K562 (cell line): Measurements from ENCODE around the gene SAMD3. TPM values are rescaled to one million over a fixed set of nuclear protein-coding genes. Genes with fewer than 3 reads are reported as not detected.

Experiments
- ATAC-seq: fragments of 200-7000 bp; cut with Tn5 transposase; 3 replicates; pipeline ENCODE4 v1.9.1; 2020; ENCODE audit warnings: moderate library complexity
- BruUV-seq: library from RNA; stranded (reverse); fragments of 400-500 nt; replicated peaks from 2 replicates; lab custom pipeline; 2021; lab: Mats Ljungman, UMichigan
- CTCF ChIA-PET: fragments of 300-600 bp; formaldehyde crosslinking; extraction: SDS; loops from one replicate; lab custom pipeline; 2021; ENCODE audit warnings: low intra/inter-chr PET ratio; lab: Yijun Ruan, JAX
- POLR2A ChIA-PET: fragments of 300-600, 350-650 bp; sonication (Branson Sonifier 250); formaldehyde crosslinking; extraction: SDS; loops from one replicate; lab custom pipeline; 2021; ENCODE audit warnings: antibody characterized with exemption, inconsistent platforms; lab: Yijun Ruan, JAX
- DNase-seq, 4 experiments: peaks; one replicate each; pipeline versions ENCODE4 v3.0.0 to v3.0.0-alpha.2; 2011 to 2018; ENCODE audit warnings: low spot score in 3 of 4, mixed read lengths in 3 of 4; ENCODE audit errors: extremely low read depth in 1 of 4
- FAIRE-seq: peaks from 2 replicates; lab custom pipeline; 2011; peaks lifted over from hg19 to GRCh38; lab: Jason Lieb, UNC
- H2AFZ ChIP-seq: 2 replicates; pipeline ENCODE4 v1.6.0; 2011; ENCODE audit warnings: low read depth, low read length, control low read depth, inconsistent platforms
- H3K27ac ChIP-seq: fragments of 200-600 bp; 3 replicates; pipeline ENCODE4 v1.8.0; 2011; ENCODE audit warnings: low read depth, mild to moderate bottlenecking, control low read depth, inconsistent platforms, low read length, moderate library complexity, mixed read lengths; ENCODE audit errors: extremely low read depth
- H3K27me3 ChIP-seq, 2 experiments: fragments of 300-600 bp in 1 of 2; 2 replicates in 1 of 2; 3 replicates in 1 of 2; pipeline versions ENCODE4 v1.6.0 to v1.8.0; 2011; ENCODE audit warnings: inconsistent platforms in 2 of 2, low read length in 2 of 2, mild to moderate bottlenecking in 1 of 2, mixed read lengths in 1 of 2, moderate library complexity in 1 of 2; ENCODE audit not compliant: control insufficient read depth in 2 of 2, insufficient read depth in 2 of 2
- H3K36me3 ChIP-seq: fragments of 300-600 bp; 3 replicates; pipeline ENCODE4 v1.8.0; 2011; ENCODE audit warnings: mild to moderate bottlenecking, low read length, inconsistent platforms; ENCODE audit not compliant: control insufficient read depth, insufficient read depth
- H3K4me1 ChIP-seq, 2 experiments: fragments of 200-600 bp in 1 of 2; replicated peaks in 1 of 2; 2 replicates in 1 of 2; 3 replicates in 1 of 2; pipeline versions ENCODE4 v1.5.1 to v1.8.0; 2011; ENCODE audit warnings: inconsistent platforms in 2 of 2, low read length in 2 of 2, mild to moderate bottlenecking in 1 of 2, mixed read lengths in 1 of 2, moderate library complexity in 1 of 2; ENCODE audit not compliant: control insufficient read depth in 2 of 2, insufficient read depth in 2 of 2
- H3K4me2 ChIP-seq: 2 replicates; pipeline ENCODE4 v1.6.1; 2011; ENCODE audit warnings: low read length, control low read depth, inconsistent platforms, mixed read lengths; ENCODE audit not compliant: insufficient read depth
- H3K4me3 ChIP-seq: fragments of 200-600 bp; sonication (generic), shearing (Covaris generic); 2 replicates; pipeline ENCODE4 v1.5.1; 2016; ENCODE audit warnings: control low read depth, inconsistent platforms
- H3K79me2 ChIP-seq: fragments of 200-600 bp; 3 replicates; pipeline ENCODE4 v1.8.0; 2011; ENCODE audit warnings: low read length, inconsistent platforms; ENCODE audit not compliant: control insufficient read depth, insufficient read depth
- H3K9ac ChIP-seq, 2 experiments: 2 replicates each; pipeline versions ENCODE4 v1.6.0 to v1.6.1; 2011; ENCODE audit warnings: low read depth in 2 of 2, low read length in 2 of 2, control low read depth in 1 of 2, inconsistent platforms in 1 of 2, mild to moderate bottlenecking in 1 of 2, mixed read lengths in 1 of 2; ENCODE audit not compliant: insufficient read depth in 1 of 2
- H3K9me1 ChIP-seq: one replicate; pipeline ENCODE4 v1.6.0; 2011; ENCODE audit warnings: inconsistent platforms, mild to moderate bottlenecking, low read length, moderate library complexity; ENCODE audit not compliant: control insufficient read depth, insufficient read depth
- H3K9me3 ChIP-seq: replicated peaks from 2 replicates; pipeline ENCODE4 v1.5.1; 2011; ENCODE audit warnings: low read depth, low read length, inconsistent platforms; ENCODE audit not compliant: control insufficient read depth, insufficient read depth
- H4K20me1 ChIP-seq: replicated peaks from 2 replicates; pipeline ENCODE4 v1.6.1; 2011; ENCODE audit warnings: low read length, inconsistent platforms, mixed read lengths; ENCODE audit not compliant: control insufficient read depth, insufficient read depth
- CBFA2T2 ChIP-seq: fragments of 450-650 bp; conservative IDR thresholded peaks from 2 replicates; pipeline ENCODE4 v1.6.1; 2017; ENCODE audit warnings: mild to moderate bottlenecking
- CBFA2T3 ChIP-seq: fragments of 450-650 bp; IDR thresholded peaks from 2 replicates; pipeline ENCODE4 v1.6.1; 2017
- CCNT2 ChIP-seq: IDR thresholded peaks from 2 replicates; pipeline ENCODE4 v1.6.1; 2011; ENCODE audit warnings: borderline replicate concordance, low read depth, mild to moderate bottlenecking, moderate library complexity, mixed read lengths, low read length; ENCODE audit not compliant: insufficient read length; ENCODE audit errors: extremely low read depth
- ELF2 ChIP-seq: fragments of 250-450 bp; sonication (Bioruptor Pico); IDR thresholded peaks from 2 replicates; pipeline ENCODE4 v1.5.0; 2021; ENCODE audit warnings: mild to moderate bottlenecking
- EP300 ChIP-seq: IDR thresholded peaks from 2 replicates; pipeline ENCODE4 v1.6.1; 2012; ENCODE audit warnings: low read length, improper control_type of control experiment
- HNRNPH1 ChIP-seq: fragments of 200-400 bp; formaldehyde crosslinking; optimal IDR thresholded peaks from 2 replicates; pipeline ENCODE3; 2017; ENCODE audit warnings: low read depth, mild to moderate bottlenecking, low read length, moderate library complexity
- MYC ChIP-seq, 2 experiments: fragments of 250-450 bp in 1 of 2; sonication (Bioruptor Pico) in 1 of 2; IDR thresholded peaks; 2 replicates each; pipeline versions ENCODE4 v1.5.1 to v1.6.1; 2012 to 2021; ENCODE audit warnings: low read depth in 2 of 2, borderline replicate concordance in 1 of 2, improper control_type of control experiment in 1 of 2, low read length in 1 of 2, mild to moderate bottlenecking in 1 of 2, moderate library complexity in 1 of 2
- SIX5 ChIP-seq, 2 experiments: IDR thresholded peaks; 2 replicates each; pipeline ENCODE4 v1.6.1; 2011; ENCODE audit warnings: low read length in 2 of 2, borderline replicate concordance in 1 of 2, low read depth in 1 of 2, mild to moderate bottlenecking in 1 of 2, moderate library complexity in 1 of 2; ENCODE audit not compliant: insufficient read depth in 1 of 2
- SMARCE1 ChIP-seq: fragments of 450-650 bp; IDR thresholded peaks from 2 replicates; pipeline ENCODE4 v1.7.1; 2016; ENCODE audit warnings: mild to moderate bottlenecking
- TAL1 ChIP-seq: fragments of 450-650 bp; IDR thresholded peaks from 2 replicates; pipeline ENCODE4 v1.6.1; 2016; ENCODE audit warnings: mild to moderate bottlenecking
- TCF3 ChIP-seq: sonication (generic); formaldehyde crosslinking; IDR thresholded peaks from 2 replicates; pipeline ENCODE4 v1.4.0; 2020; ENCODE audit warnings: mild to moderate bottlenecking, missing genetic modification reagents
- TRIM24 ChIP-seq, 2 experiments: fragments of 450-650 bp; IDR thresholded peaks; 2 replicates each; pipeline ENCODE4 v1.6.1; 2016
- ZKSCAN3 ChIP-seq: fragments of 250-450 bp; sonication (Bioruptor Pico); IDR thresholded peaks from 2 replicates; pipeline ENCODE4 v1.4.0; 2020
- ZNF263 ChIP-seq: sonication (generic); formaldehyde crosslinking; IDR thresholded peaks from 2 replicates; pipeline ENCODE4 v1.8.0; 2022; ENCODE audit warnings: mild to moderate bottlenecking, missing genetic modification reagents, borderline replicate concordance
- ZNF717 ChIP-seq: fragments of 250-450 bp; sonication (Bioruptor Pico); IDR thresholded peaks from 2 replicates; pipeline ENCODE4 v1.5.0; 2021
- ZSCAN32 ChIP-seq: fragments of 450-650 bp; formaldehyde crosslinking; IDR thresholded peaks from 2 replicates; pipeline ENCODE4 v1.4.0; 2020; ENCODE audit warnings: mild to moderate bottlenecking, moderate library complexity
- WGBS: fragments of 100-300 bp; shearing (Covaris generic); methylation state at CpG from one replicate; pipeline ENCODE4 v1.1.6; 2016; ENCODE audit warnings: low coverage, mixed read lengths; ENCODE audit not compliant: insufficient coverage; ENCODE audit errors: missing lambda C conversion rate; 5-methylcytosine and 5-hydroxymethylcytosine counted together
- in situ Hi-C: fragments of 300-500 bp; cut with MboI; formaldehyde crosslinking; loops from 4 replicates; pipeline ENCODE4 v1.15.0; 2018; ENCODE audit warnings: inconsistent platforms, mixed read lengths
- intact Hi-C: fragments of 100-400 bp; cut with micrococcal nuclease; formaldehyde crosslinking; loops from 2 replicates; pipeline ENCODE4 v1.14.2; 2022
- polyA plus RNA-seq, 8 experiments: library from polyadenylated mRNA; depleted of rRNA in 4 of 8; stranded (reverse) in 5 of 8; unstranded in 3 of 8; fragments of >200 nt; fragmentation: Nextera tagmentation in 2 of 8; fragmentation: Illumina TruSeq in 1 of 8; extraction: Ambion mirVana in 2 of 8; extraction: Trizol in 1 of 8; gene quantifications; 2 replicates each; pipeline versions ENCODE4 v1.2.1 to v1.2.3, GENCODE V29; 2011 to 2014; ENCODE audit warnings: inconsistent platforms in 1 of 8, missing spikeins in 1 of 8
- total RNA-seq, 7 experiments: library from RNA; depleted of rRNA in 6 of 7; stranded (reverse); fragments of >200 nt in 6 of 7; fragmentation: Illumina TruSeq in 2 of 7; extraction: Trizol in 2 of 7; gene quantifications; 2 replicates each; pipeline versions ENCODE4 v1.2.1 to v1.2.3, GENCODE V29; 2011 to 2021; ENCODE audit warnings: low replicate concordance in 1 of 7
- TF ChIP-seq, protein P1 (sequence below): fragments of 450-650 bp; IDR thresholded peaks from 2 replicates; pipeline ENCODE4 v1.6.1; 2017; ENCODE audit warnings: mild to moderate bottlenecking, moderate library complexity
- TF ChIP-seq, protein P2 (sequence below), 2 experiments: fragments of 450-650 bp in 1 of 2; sonication (generic) in 1 of 2; formaldehyde crosslinking in 1 of 2; IDR thresholded peaks in 1 of 2; conservative IDR thresholded peaks in 1 of 2; 2 replicates each; pipeline versions ENCODE4 v1.6.1 to v1.8.1; 2016 to 2023; ENCODE audit warnings: mild to moderate bottlenecking in 2 of 2, moderate library complexity in 2 of 2, inconsistent platforms in 1 of 2, missing genetic modification reagents in 1 of 2
- TF ChIP-seq, protein P3 (sequence below): fragments of 450-650 bp; IDR thresholded peaks from 2 replicates; pipeline ENCODE4 v1.6.1; 2016; ENCODE audit warnings: missing biosample characterization, missing genetic modification characterization

Gene SAMD3
- total and polyA plus RNA-seq, 9 of the 15 experiments (the other 6 are each of a cell fraction or from before 2014, with no cell fraction given): 0.03 to 0.21 (median 0.18) TPM; not detected in 5

DNA sequence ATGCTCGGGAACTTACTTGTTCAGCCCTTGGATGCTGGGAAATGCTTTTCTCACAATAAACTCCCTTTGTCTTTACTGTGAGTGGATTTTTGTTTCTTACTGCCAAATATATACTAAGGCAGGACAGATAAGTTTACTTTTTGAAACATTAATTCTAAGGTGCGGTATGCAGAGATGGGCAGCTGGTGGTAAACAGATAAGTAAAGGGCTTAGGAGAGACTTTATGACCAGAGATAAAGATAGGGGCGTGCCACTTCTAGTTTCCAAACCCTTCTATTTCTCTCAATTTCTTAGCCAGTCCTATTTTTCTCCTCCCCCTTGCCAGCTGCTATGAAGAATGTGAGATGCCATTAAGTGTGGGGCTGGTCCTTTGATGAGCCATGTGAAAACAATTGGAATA, 16.3 kb downstream of the SAMD3 start (continued):
- TF ChIP-seq, protein P1, sequence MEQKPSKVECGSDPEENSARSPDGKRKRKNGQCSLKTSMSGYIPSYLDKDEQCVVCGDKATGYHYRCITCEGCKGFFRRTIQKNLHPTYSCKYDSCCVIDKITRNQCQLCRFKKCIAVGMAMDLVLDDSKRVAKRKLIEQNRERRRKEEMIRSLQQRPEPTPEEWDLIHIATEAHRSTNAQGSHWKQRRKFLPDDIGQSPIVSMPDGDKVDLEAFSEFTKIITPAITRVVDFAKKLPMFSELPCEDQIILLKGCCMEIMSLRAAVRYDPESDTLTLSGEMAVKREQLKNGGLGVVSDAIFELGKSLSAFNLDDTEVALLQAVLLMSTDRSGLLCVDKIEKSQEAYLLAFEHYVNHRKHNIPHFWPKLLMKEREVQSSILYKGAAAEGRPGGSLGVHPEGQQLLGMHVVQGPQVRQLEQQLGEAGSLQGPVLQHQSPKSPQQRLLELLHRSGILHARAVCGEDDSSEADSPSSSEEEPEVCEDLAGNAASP: no peak
- TF ChIP-seq ZNF717 (CRISPR knock-in tag) (no peak), EP300 (peak; percentile 77), TRIM24 (IDR thresholded peaks at IDR 0.05) (peak in 1 of 2 experiments; percentile 16; a peak in 1 of 4 replicates), SIX5 (IDR thresholded peaks at IDR 0.05; ENCODE audit: borderline replicate concordance in 1 of 2, insufficient read depth in 1 of 2, low read depth in 1 of 2, low read length in 2 of 2) (no peak), TCF3 (CRISPR knock-in tag) (peak; percentile 85), ZSCAN32 (CRISPR knock-in tag) (no peak), CBFA2T2 (peak; percentile 57), TAL1 (peak; percentile 68), CBFA2T3 (peak; percentile 80)
- TF ChIP-seq, all 486 proteins: peak for 20

DNA sequence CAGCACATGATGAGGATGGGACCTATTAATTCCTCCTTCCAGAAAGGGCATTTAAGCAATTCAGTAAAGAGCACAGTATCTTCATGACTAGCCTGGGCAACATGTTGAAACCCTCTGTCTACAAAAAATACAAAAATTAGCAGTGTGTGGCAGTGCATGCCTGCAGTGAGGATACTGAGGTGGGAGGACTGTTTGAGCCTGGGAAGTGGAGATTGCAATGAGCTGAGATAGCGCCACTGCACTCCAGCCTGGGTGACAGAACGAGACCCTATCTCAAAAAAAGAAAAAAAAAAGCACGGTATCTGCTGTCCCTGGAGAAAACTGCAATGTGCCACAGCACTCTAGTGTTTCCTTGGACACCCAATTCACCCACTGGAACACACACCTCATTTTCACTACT, 18.4 kb downstream of the SAMD3 start:
- no peak overlapping the region for H3K9ac ChIP-seq
- H3K4me1 ChIP-seq: peaks cover 11 to 48% of the 10 kb centered on the region in 2 experiments; a peak in 4 of 5 replicates
- no TSS peak for BruUV-seq
- H3K27ac ChIP-seq: no peak overlapping the region; the same call in 1 of the 3 replicates
- POLR2A ChIA-PET: interaction anchor here (0.6 to 2.4 kb wide), 3 partner anchors 8 to 174 kb away, joined by 3 to 7 read pairs (median 4); no protein-coding TSS in a partner anchor
- in situ Hi-C loops (no loop called here), intact Hi-C loops (no loop called here)
- no peaks in the 10 kb centered on the region for H3K79me2 ChIP-seq
- no peaks in the 10 kb centered on the region for H4K20me1 ChIP-seq
- H3K36me3 ChIP-seq: no peaks in the 10 kb centered on the region
- H3K4me2 ChIP-seq: peak overlapping the region; percentile 57
- CTCF ChIA-PET: no interaction called here
- H3K9me3 ChIP-seq: no peaks in the 10 kb centered on the region
- FAIRE-seq (peak; percentile 83), DNase-seq (peak in 2 of 4 experiments; percentile 26 to 76), ATAC-seq (peak; percentile 80)
- H3K9me1 ChIP-seq: no peaks in the 10 kb centered on the region
- WGBS: 0% methylated on average over 2 of the region's 3 CpGs
- no peaks in the 10 kb centered on the region for H3K27me3 ChIP-seq
- H3K4me3 ChIP-seq: no peak overlapping the region
- H2AFZ ChIP-seq: peak overlapping the region; percentile 40; the same call in 1 of the 2 replicates
- TF ChIP-seq, protein P2, sequence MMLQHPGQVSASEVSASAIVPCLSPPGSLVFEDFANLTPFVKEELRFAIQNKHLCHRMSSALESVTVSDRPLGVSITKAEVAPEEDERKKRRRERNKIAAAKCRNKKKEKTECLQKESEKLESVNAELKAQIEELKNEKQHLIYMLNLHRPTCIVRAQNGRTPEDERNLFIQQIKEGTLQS (IDR thresholded peaks at IDR 0.05): no peak
- TF ChIP-seq, protein P2 (CRISPR knock-in tag; conservative IDR thresholded peaks at IDR 0.05): no peak
- TF ChIP-seq ZNF263 (CRISPR knock-in tag) (peak; percentile 56; the same call in 1 of the 2 replicates), ZKSCAN3 (CRISPR knock-in tag) (no peak), ELF2 (CRISPR knock-in tag) (no peak), SMARCE1 (peak; percentile 51; the same call in 1 of the 2 replicates), TCF3 (CRISPR knock-in tag) (peak; percentile 83), CCNT2 (peak; percentile 52), HNRNPH1 (no peak), MYC (IDR thresholded peaks at IDR 0.05; ENCODE audit: low read depth, low read length) (no peak), MYC (CRISPR knock-in tag; IDR thresholded peaks at IDR 0.05; ENCODE audit: borderline replicate concordance, low read depth) (no peak)
- TF ChIP-seq, protein P3, sequence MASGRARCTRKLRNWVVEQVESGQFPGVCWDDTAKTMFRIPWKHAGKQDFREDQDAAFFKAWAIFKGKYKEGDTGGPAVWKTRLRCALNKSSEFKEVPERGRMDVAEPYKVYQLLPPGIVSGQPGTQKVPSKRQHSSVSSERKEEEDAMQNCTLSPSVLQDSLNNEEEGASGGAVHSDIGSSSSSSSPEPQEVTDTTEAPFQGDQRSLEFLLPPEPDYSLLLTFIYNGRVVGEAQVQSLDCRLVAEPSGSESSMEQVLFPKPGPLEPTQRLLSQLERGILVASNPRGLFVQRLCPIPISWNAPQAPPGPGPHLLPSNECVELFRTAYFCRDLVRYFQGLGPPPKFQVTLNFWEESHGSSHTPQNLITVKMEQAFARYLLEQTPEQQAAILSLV (tag): no peak
